T1000 (cell line): ENCODE measurements around the gene PLA2G4A.

ENCODE experiments used
- DNase-seq: peaks from one replicate; lab custom pipeline; 2025; ENCODE audit warnings: mixed read lengths; lab: John Stamatoyannopoulos, UW

Gene PLA2G4A

GRCh38 chr1:186834399-186834958 is 5.7 kb downstream of the PLA2G4A start:
- DNase-seq: no peak

- DNase-seq: no peak
These were observed 6.7 kb downstream of the PLA2G4A start for GRCh38 chr1:186835448-186835847.

GRCh38 chr1:186837806-186838205 is 9.1 kb downstream of the PLA2G4A start:
- DNase-seq: no peak

GRCh38 chr1:186838380-186839040 is 9.8 kb downstream of the PLA2G4A start:
- DNase-seq: no peak

- DNase-seq: no peak
These were observed 10.3 kb downstream of the PLA2G4A start for GRCh38 chr1:186839041-186839400.

GRCh38 chr1:186841599-186841998 is 12.8 kb downstream of the PLA2G4A start:
- DNase-seq: no peak

- no peak for DNase-seq
These were observed 13.8 kb downstream of the PLA2G4A start for GRCh38 chr1:186842547-186842946.

GRCh38 chr1:186843226-186843625 is 14.5 kb downstream of the PLA2G4A start:
- DNase-seq: no peak

GRCh38 chr1:186843931-186844330 is 15.2 kb downstream of the PLA2G4A start:
- DNase-seq: no peak

GRCh38 chr1:186845576-186846210 is 16.9 kb downstream of the PLA2G4A start:
- no peak for DNase-seq

GRCh38 chr1:186848509-186849130 is 19.9 kb downstream of the PLA2G4A start:
- no peak for DNase-seq

- DNase-seq: no peak
These were observed 20.5 kb downstream of the PLA2G4A start for GRCh38 chr1:186849271-186849671.

- DNase-seq: no peak
These were observed 21.1 kb downstream of the PLA2G4A start for GRCh38 chr1:186849826-186850225.

- DNase-seq: no peak
These were observed 25.4 kb downstream of the PLA2G4A start for GRCh38 chr1:186854102-186854501.

GRCh38 chr1:186858923-186859322 is 30.2 kb downstream of the PLA2G4A start:
- DNase-seq: no peak

- DNase-seq: no peak
These were observed 31.2 kb downstream of the PLA2G4A start for GRCh38 chr1:186859995-186860394.

GRCh38 chr1:186864296-186864695 is 35.5 kb downstream of the PLA2G4A start:
- DNase-seq: no peak

GRCh38 chr1:186865253-186865652 is 36.5 kb downstream of the PLA2G4A start:
- no peak for DNase-seq

- DNase-seq: no peak
These were observed 37.1 kb downstream of the PLA2G4A start for GRCh38 chr1:186865857-186866256.

GRCh38 chr1:186869526-186870228 is 40.9 kb downstream of the PLA2G4A start:
- DNase-seq: no peak

- DNase-seq: no peak
These were observed 43.0 kb downstream of the PLA2G4A start for GRCh38 chr1:186871784-186872183.

- no peak for DNase-seq
These were observed 43.5 kb downstream of the PLA2G4A start for GRCh38 chr1:186872291-186872690.

- DNase-seq: no peak
These were observed 44.9 kb downstream of the PLA2G4A start for GRCh38 chr1:186873687-186874086.
